ENCODE measurements around the gene AK3. TPM values are rescaled to one million over a fixed set of nuclear protein-coding genes. Genes with fewer than 3 reads are reported as not detected.
"Not testable (repeated sequence)": the region's sequence is repeated elsewhere in the genome, so short reads cannot be mapped to it uniquely, and the experiment has no call there.

The AK3 gene
- total RNA-seq, 1 experiment from 2014 or later = 61.0 TPM

GRCh38 chr9:4756420-4756819, 15.4 kb upstream of the AK3 start:
- intact Hi-C loops (cut with micrococcal nuclease) = no loop called here
- H3K27ac Mint-ChIP-seq (ENCODE audit: low read depth, unreplicated experiment) = no peak overlapping the region

DNA sequence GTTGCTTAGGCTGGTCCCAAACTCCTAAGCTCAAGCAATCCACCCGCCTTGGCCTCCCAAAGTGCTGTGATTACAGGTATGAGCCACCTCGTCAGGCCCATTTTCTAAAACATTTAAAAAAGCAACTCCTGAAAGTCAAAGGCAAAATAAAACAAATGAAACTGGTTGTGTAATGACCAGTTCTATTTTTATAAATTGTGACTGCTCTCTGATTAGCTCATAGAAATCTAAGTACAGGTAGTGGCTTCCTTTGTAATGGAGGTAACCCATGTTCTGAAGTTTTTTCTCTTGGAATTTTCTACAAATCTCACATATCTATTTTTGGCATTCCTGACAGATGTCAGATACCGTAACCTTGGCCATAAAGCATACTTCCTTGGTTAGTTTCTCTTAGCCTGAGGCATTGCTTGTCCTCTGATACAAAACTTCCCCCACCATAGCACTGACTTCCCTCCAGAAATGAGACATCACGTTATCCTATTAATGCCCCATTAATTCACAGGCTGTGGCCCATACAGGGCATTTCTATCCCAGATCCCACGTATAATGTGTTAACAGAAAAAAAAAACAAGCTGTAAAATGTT, 14.1 kb upstream of the AK3 start:
- POLR2A ChIA-PET = interaction anchor here (0.8 to 3.6 kb wide), 2 partner anchors 10 to 12 kb away, joined by 3 to 13 read pairs; no protein-coding TSS in a partner anchor
- no peak for DNase-seq (ENCODE audit: unreplicated experiment)
- Mint-ChIP-seq H3K9me3 (ENCODE audit: unreplicated experiment) (no peaks in the 10 kb centered on the region), H3K27ac (ENCODE audit: low read depth, unreplicated experiment) (no peak overlapping the region), H3K4me3 (ENCODE audit: unreplicated experiment) (no peak overlapping the region), H3K27me3 (ENCODE audit: insufficient read depth, unreplicated experiment) (no peaks in the 10 kb centered on the region), H3K4me1 (ENCODE audit: insufficient read depth, unreplicated experiment) (peaks cover 6% of the 10 kb centered on the region), H3K36me3 (ENCODE audit: insufficient read depth, unreplicated experiment) (no peaks in the 10 kb centered on the region)
- intact Hi-C loops (cut with micrococcal nuclease) = no loop called here
- TF ChIP-seq CTCF (IDR thresholded peaks at IDR 0.05; ENCODE audit: unreplicated experiment) = no peak
- BruUV-seq (replicated peaks) = no TSS peak
- CTCF ChIA-PET = interaction anchor here (0.5 to 17.8 kb wide), 9 partner anchors 8 to 522 kb away, joined by 3 to 175 read pairs (median 4); partner anchors contain the start of genes JAK2 and RCL1

More at GRCh38 chr9:4756420-4756819, 15.4 kb upstream of the AK3 start:
- no TSS peak for BruUV-seq (replicated peaks)
- no peak overlapping the region for H3K4me3 Mint-ChIP-seq (ENCODE audit: unreplicated experiment)
- H3K4me1 Mint-ChIP-seq (ENCODE audit: insufficient read depth, unreplicated experiment) = peaks cover 6% of the 10 kb centered on the region
- POLR2A ChIA-PET = interaction anchor here (0.5 to 3.6 kb wide), 3 partner anchors 11 to 110 kb away, joined by 3 to 13 read pairs (median 5); no protein-coding TSS in a partner anchor
- CTCF ChIA-PET = interaction anchor here (0.8 to 17.8 kb wide), 7 partner anchors 10 to 1236 kb away, joined by 3 to 175 read pairs (median 7); partner anchors contain the start of genes JAK2 and RCL1
- no peak for TF ChIP-seq CTCF (IDR thresholded peaks at IDR 0.05; ENCODE audit: unreplicated experiment)
- no peaks in the 10 kb centered on the region for H3K36me3 Mint-ChIP-seq (ENCODE audit: insufficient read depth, unreplicated experiment)
- DNase-seq (ENCODE audit: unreplicated experiment) = no peak
- H3K27me3 Mint-ChIP-seq (ENCODE audit: insufficient read depth, unreplicated experiment) = peaks cover 6% of the 10 kb centered on the region
- no peaks in the 10 kb centered on the region for H3K9me3 Mint-ChIP-seq (ENCODE audit: unreplicated experiment)

- H3K9me3 Mint-ChIP-seq (ENCODE audit: unreplicated experiment); DNase-seq (ENCODE audit: unreplicated experiment); H3K36me3 Mint-ChIP-seq (ENCODE audit: insufficient read depth, unreplicated experiment); H3K4me1 Mint-ChIP-seq (ENCODE audit: insufficient read depth, unreplicated experiment); BruUV-seq (replicated peaks); H3K27me3 Mint-ChIP-seq (ENCODE audit: insufficient read depth, unreplicated experiment); H3K4me3 Mint-ChIP-seq (ENCODE audit: unreplicated experiment); H3K27ac Mint-ChIP-seq (ENCODE audit: low read depth, unreplicated experiment); intact Hi-C loops (cut with micrococcal nuclease): not testable (repeated sequence)
- POLR2A ChIA-PET = interaction anchor here (0.8 to 3.6 kb wide), 2 partner anchors 9 to 11 kb away, joined by 3 to 13 read pairs; no protein-coding TSS in a partner anchor
- CTCF ChIA-PET = interaction anchor here (0.5 to 17.8 kb wide), 8 partner anchors 9 to 521 kb away, joined by 3 to 175 read pairs (median 6); partner anchors contain the start of genes JAK2 and RCL1
Observed at GRCh38 chr9:4754530-4754929, 13.5 kb upstream of the AK3 start.

- DNase-seq (ENCODE audit: unreplicated experiment) = peak; percentile 64
- CTCF ChIA-PET = interaction anchor here (0.6 to 17.8 kb wide), 12 partner anchors 11 to 335 kb away, joined by 3 to 171 read pairs (median 4); partner anchors contain the start of gene JAK2
- H3K27me3 Mint-ChIP-seq (ENCODE audit: insufficient read depth, unreplicated experiment) = no peaks in the 10 kb centered on the region
- POLR2A ChIA-PET = interaction anchor here (1.0 kb wide), 1 partner anchor 42 kb away, joined by 3 read pairs; the partner anchor contains the start of gene RCL1
- BruUV-seq (replicated peaks) = no TSS peak
- no peak overlapping the region for H3K4me3 Mint-ChIP-seq (ENCODE audit: unreplicated experiment)
- no peak overlapping the region for H3K27ac Mint-ChIP-seq (ENCODE audit: low read depth, unreplicated experiment)
- H3K36me3 Mint-ChIP-seq (ENCODE audit: insufficient read depth, unreplicated experiment) = no peaks in the 10 kb centered on the region
- H3K9me3 Mint-ChIP-seq (ENCODE audit: unreplicated experiment) = no peaks in the 10 kb centered on the region
- intact Hi-C loops (cut with micrococcal nuclease) = loop anchor here (1.0 kb wide), 1 partner anchor 146 kb away; no protein-coding TSS in a partner anchor
- TF ChIP-seq CTCF (IDR thresholded peaks at IDR 0.05; ENCODE audit: unreplicated experiment) = peak; percentile 38
- H3K4me1 Mint-ChIP-seq (ENCODE audit: insufficient read depth, unreplicated experiment) = peaks cover 7% of the 10 kb centered on the region
Observed at GRCh38 chr9:4750023-4750673, 9.1 kb upstream of the AK3 start.
